WTC11 (cell line): ENCODE results near the gene SLC24A3.

Experiments
- ELF4 ChIP-seq: sonication (generic); formaldehyde crosslinking; IDR thresholded peaks from 2 replicates; pipeline ENCODE4 v1.8.1; 2022; ENCODE audit warnings: low read depth, mild to moderate bottlenecking, moderate library complexity, missing genetic modification reagents
- MYBL2 ChIP-seq: sonication (generic); formaldehyde crosslinking; IDR thresholded peaks from 2 replicates; pipeline ENCODE4 v1.8.1; 2023; ENCODE audit warnings: mild to moderate bottlenecking, moderate library complexity, missing genetic modification reagents
- NR1H2 ChIP-seq: sonication (generic); formaldehyde crosslinking; IDR thresholded peaks from 2 replicates; pipeline ENCODE4 v1.9.0; 2021; ENCODE audit warnings: mild to moderate bottlenecking, moderate library complexity, missing genetic modification reagents
- NR2C2 ChIP-seq: sonication (generic); formaldehyde crosslinking; IDR thresholded peaks from 2 replicates; pipeline ENCODE4 v1.8.0; 2022; ENCODE audit warnings: mild to moderate bottlenecking, missing genetic modification reagents
- SP1 ChIP-seq: sonication (generic); formaldehyde crosslinking; conservative IDR thresholded peaks from 2 replicates; pipeline ENCODE4 v1.8.1; 2022; ENCODE audit warnings: missing genetic modification reagents
- TEAD4 ChIP-seq: sonication (generic); formaldehyde crosslinking; IDR thresholded peaks from 2 replicates; pipeline ENCODE4 v1.8.0; 2022; ENCODE audit warnings: mild to moderate bottlenecking, missing genetic modification reagents
- ZNF671 ChIP-seq: fragments of 250-450 bp; sonication (Bioruptor Pico); IDR thresholded peaks from 2 replicates; pipeline ENCODE4 v1.8.0; 2021; ENCODE audit warnings: mild to moderate bottlenecking
- TF ChIP-seq, protein P1 (sequence below): sonication (generic); formaldehyde crosslinking; IDR thresholded peaks from 2 replicates; pipeline ENCODE4 v1.8.0; 2022; ENCODE audit warnings: mild to moderate bottlenecking, missing genetic modification reagents
- TF ChIP-seq, protein P2 (sequence below): fragments of 200-600 bp; IDR thresholded peaks from 2 replicates; pipeline ENCODE4 v1.8.0; 2022; ENCODE audit warnings: antibody characterized with exemption
- TF ChIP-seq, protein P3 (sequence below): sonication (generic); formaldehyde crosslinking; IDR thresholded peaks from 2 replicates; pipeline ENCODE4 v1.8.1; 2022; ENCODE audit warnings: mild to moderate bottlenecking, moderate library complexity, missing genetic modification reagents

DNA sequence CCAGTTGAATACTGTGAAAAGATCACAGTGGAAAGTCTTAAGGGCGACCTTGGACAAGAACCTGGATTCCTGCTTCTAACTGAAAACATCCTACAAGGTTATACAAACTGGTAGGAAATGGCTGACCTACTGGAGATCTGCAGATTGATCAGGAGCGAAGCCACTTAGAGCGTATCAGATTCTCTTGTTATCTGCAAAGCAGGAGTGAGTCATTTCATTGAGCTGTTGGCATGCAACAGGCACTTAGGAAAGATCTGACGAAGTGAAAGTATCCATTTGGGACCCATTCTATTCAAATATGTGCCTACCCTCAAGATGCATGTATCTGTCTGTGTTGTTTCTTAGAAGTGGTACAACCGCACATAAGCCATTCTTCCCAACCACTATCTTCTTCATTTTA is 414.5 kb downstream of the SLC24A3 start:
- TF ChIP-seq SP1 (CRISPR knock-in tag) (no peak), ZNF671 (CRISPR knock-in tag) (no peak), MYBL2 (CRISPR knock-in tag) (no peak), TEAD4 (CRISPR knock-in tag) (no peak), NR1H2 (CRISPR knock-in tag) (no peak), ELF4 (CRISPR knock-in tag) (no peak), NR2C2 (no peak)
- TF ChIP-seq, protein P1, sequence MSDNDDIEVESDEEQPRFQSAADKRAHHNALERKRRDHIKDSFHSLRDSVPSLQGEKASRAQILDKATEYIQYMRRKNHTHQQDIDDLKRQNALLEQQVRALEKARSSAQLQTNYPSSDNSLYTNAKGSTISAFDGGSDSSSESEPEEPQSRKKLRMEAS, result no peak
- TF ChIP-seq, protein P2, sequence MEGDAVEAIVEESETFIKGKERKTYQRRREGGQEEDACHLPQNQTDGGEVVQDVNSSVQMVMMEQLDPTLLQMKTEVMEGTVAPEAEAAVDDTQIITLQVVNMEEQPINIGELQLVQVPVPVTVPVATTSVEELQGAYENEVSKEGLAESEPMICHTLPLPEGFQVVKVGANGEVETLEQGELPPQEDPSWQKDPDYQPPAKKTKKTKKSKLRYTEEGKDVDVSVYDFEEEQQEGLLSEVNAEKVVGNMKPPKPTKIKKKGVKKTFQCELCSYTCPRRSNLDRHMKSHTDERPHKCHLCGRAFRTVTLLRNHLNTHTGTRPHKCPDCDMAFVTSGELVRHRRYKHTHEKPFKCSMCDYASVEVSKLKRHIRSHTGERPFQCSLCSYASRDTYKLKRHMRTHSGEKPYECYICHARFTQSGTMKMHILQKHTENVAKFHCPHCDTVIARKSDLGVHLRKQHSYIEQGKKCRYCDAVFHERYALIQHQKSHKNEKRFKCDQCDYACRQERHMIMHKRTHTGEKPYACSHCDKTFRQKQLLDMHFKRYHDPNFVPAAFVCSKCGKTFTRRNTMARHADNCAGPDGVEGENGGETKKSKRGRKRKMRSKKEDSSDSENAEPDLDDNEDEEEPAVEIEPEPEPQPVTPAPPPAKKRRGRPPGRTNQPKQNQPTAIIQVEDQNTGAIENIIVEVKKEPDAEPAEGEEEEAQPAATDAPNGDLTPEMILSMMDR, result no peak
- TF ChIP-seq, protein P3, sequence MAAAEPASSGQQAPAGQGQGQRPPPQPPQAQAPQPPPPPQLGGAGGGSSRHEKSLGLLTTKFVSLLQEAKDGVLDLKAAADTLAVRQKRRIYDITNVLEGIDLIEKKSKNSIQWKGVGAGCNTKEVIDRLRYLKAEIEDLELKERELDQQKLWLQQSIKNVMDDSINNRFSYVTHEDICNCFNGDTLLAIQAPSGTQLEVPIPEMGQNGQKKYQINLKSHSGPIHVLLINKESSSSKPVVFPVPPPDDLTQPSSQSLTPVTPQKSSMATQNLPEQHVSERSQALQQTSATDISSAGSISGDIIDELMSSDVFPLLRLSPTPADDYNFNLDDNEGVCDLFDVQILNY (CRISPR knock-in tag), result no peak
